Left lung (tissue), 10 donors: ENCODE data around the gene RAF1. TPM values are rescaled to one million over a fixed set of nuclear protein-coding genes. Genes with fewer than 3 reads are reported as not detected.

Experiments
- ATAC-seq: fragments of 200-7000 bp; cut with Tn5 transposase; one replicate; pipeline ENCODE4 v1.9.1; 2020; ENCODE audit warnings: moderate library complexity
- DNase-seq, 4 donors: peaks; one replicate each; pipeline ENCODE4 v3.0.0-alpha.2; 2013 to 2020
- H3K27ac ChIP-seq, 2 donors: fragments of 200-600 bp; sonication (generic) in 1 of 2; one replicate each; pipeline versions ENCODE4 v1.5.0 to v1.8.0; 2020 to 2021
- H3K27me3 ChIP-seq, 2 donors: fragments of 200-600 bp; sonication (generic) in 1 of 2; one replicate each; pipeline versions ENCODE4 v1.5.0 to v1.8.0; 2020 to 2021
- H3K36me3 ChIP-seq, 2 donors: fragments of 200-600 bp; sonication (generic) in 1 of 2; one replicate each; pipeline versions ENCODE4 v1.5.0 to v1.8.0; 2020 to 2021
- H3K4me1 ChIP-seq, 2 donors: fragments of 200-600 bp; one replicate each; pipeline ENCODE4 v1.8.0; 2021
- H3K4me3 ChIP-seq, 2 donors: fragments of 200-600 bp; sonication (generic) in 1 of 2; one replicate each; pipeline versions ENCODE4 v1.5.0 to v1.8.0; 2020 to 2021; ENCODE audit warnings: mild to moderate bottlenecking in 1 of 2
- H3K9me3 ChIP-seq, 2 donors: fragments of 200-600 bp; sonication (generic) in 1 of 2; one replicate each; pipeline versions ENCODE4 v1.5.0 to v1.8.0; 2020 to 2021
- CTCF ChIP-seq, 2 donors: fragments of 200-600 bp; sonication (generic) in 1 of 2; IDR thresholded peaks; one replicate each; pipeline versions ENCODE4 v1.5.0 to v1.8.0; 2021; ENCODE audit warnings: antibody characterized with exemption in 2 of 2
- intact Hi-C, 2 donors: fragments of 100-400 bp; cut with DNase I; formaldehyde crosslinking; loops; one replicate each; pipeline versions ENCODE4 v1.11.2 to v1.14.2; 2022
- polyA plus RNA-seq, 6 donors: library from polyadenylated mRNA; unstranded; fragments of 120-200 nt; gene quantifications; one replicate each; pipeline ENCODE4 v1.2.1, GENCODE V29; 2013; ENCODE audit not compliant: insufficient read length in 6 of 6
- total RNA-seq, 2 donors: library from RNA; stranded (reverse); fragmentation: NEBNext Ultra II Directional; extraction: Animal tissue kit (Norgen Biotek cat#: 25700); gene quantifications; one replicate each; pipeline ENCODE4 v1.2.1, GENCODE V29; 2021
- donor health status: DM: no; HTN: yes; CAD: no.
- donor health status: DM: no; HTN: no; CAD: no.

The RAF1 gene
- total and polyA plus RNA-seq, 8 donors, result 75.8 to 147 (median 128) TPM

- TF ChIP-seq CTCF (IDR thresholded peaks at IDR 0.05), result no peak
- no peak for ATAC-seq
- intact Hi-C loops, result loop anchor here in 1 of 2 donors (5.0 kb wide), 1 partner anchor 95 kb away; the partner anchor contains the start of gene RAF1
- no peak overlapping the region for H3K27ac ChIP-seq
- peaks cover 0 to 6% of the 10 kb centered on the region in 2 donors for H3K9me3 ChIP-seq
- DNase-seq, result no peak
- peaks cover 0 to 4% of the 10 kb centered on the region in 2 donors for H3K4me1 ChIP-seq
- no peaks in the 10 kb centered on the region for H3K27me3 ChIP-seq
- H3K4me3 ChIP-seq, result no peak overlapping the region
- H3K36me3 ChIP-seq, result peaks cover 0 to 34% of the 10 kb centered on the region in 2 donors
Observed at GRCh38 chr3:12566976-12567375, 96.9 kb downstream of the RAF1 start.

GRCh38 chr3:12562451-12562850 lies 101.5 kb downstream of the RAF1 start:
- no peak for DNase-seq
- Histone ChIP-seq H3K27me3 (no peaks in the 10 kb centered on the region), H3K4me1 (peaks cover 13 to 40% of the 10 kb centered on the region in 2 donors), H3K4me3 (no peak overlapping the region), H3K36me3 (no peaks in the 10 kb centered on the region), H3K27ac (no peak overlapping the region), H3K9me3 (peaks cover 0 to 6% of the 10 kb centered on the region in 2 donors)
- TF ChIP-seq CTCF (IDR thresholded peaks at IDR 0.05), result no peak
- intact Hi-C loops, result no loop called here
- ATAC-seq, result no peak

GRCh38 chr3:12561397-12561796 lies 102.5 kb downstream of the RAF1 start:
- Histone ChIP-seq H3K27ac (no peak overlapping the region), H3K9me3 (peaks cover 0 to 2% of the 10 kb centered on the region in 2 donors), H3K4me1 (peaks cover 13 to 40% of the 10 kb centered on the region in 2 donors), H3K27me3 (no peaks in the 10 kb centered on the region), H3K36me3 (no peaks in the 10 kb centered on the region), H3K4me3 (no peak overlapping the region)
- no peak for TF ChIP-seq CTCF (IDR thresholded peaks at IDR 0.05)
- DNase-seq (no peak), ATAC-seq (no peak)
- intact Hi-C loops, result no loop called here

GRCh38 chr3:12560505-12561190 lies 103.3 kb downstream of the RAF1 start:
- no peak overlapping the region for H3K27ac ChIP-seq
- no peak for TF ChIP-seq CTCF (IDR thresholded peaks at IDR 0.05)
- intact Hi-C loops, result no loop called here
- ATAC-seq, result no peak
- no peaks in the 10 kb centered on the region for H3K9me3 ChIP-seq
- no peaks in the 10 kb centered on the region for H3K27me3 ChIP-seq
- peaks cover 13 to 47% of the 10 kb centered on the region in 2 donors for H3K4me1 ChIP-seq
- no peak overlapping the region for H3K4me3 ChIP-seq
- no peak for DNase-seq
- H3K36me3 ChIP-seq, result no peaks in the 10 kb centered on the region

- H3K27me3 ChIP-seq, result peaks cover 0 to 6% of the 10 kb centered on the region in 2 donors
- ATAC-seq (no peak), DNase-seq (no peak)
- H3K9me3 ChIP-seq, result no peaks in the 10 kb centered on the region
- intact Hi-C loops, result no loop called here
- no peak overlapping the region for H3K27ac ChIP-seq
- no peak overlapping the region for H3K4me3 ChIP-seq
- no peak for TF ChIP-seq CTCF (IDR thresholded peaks at IDR 0.05)
- no peaks in the 10 kb centered on the region for H3K36me3 ChIP-seq
- peaks cover 13 to 51% of the 10 kb centered on the region in 2 donors for H3K4me1 ChIP-seq
Observed at GRCh38 chr3:12559520-12559919, 104.4 kb downstream of the RAF1 start.
